HG02973 (cell line): ENCODE measurements around the gene TLCD2.
"Not testable (repeated sequence)": the region's sequence is repeated elsewhere in the genome, so short reads cannot be mapped to it uniquely, and the experiment has no call there.

ENCODE experiments used
- ATAC-seq: cut with Tn5 transposase; IDR thresholded peaks from one replicate; pipeline ENCODE4 v1.9.1; 2021; ENCODE audit warnings: moderate library complexity; ENCODE audit not compliant: unreplicated experiment

TLCD2 gene

GRCh38 chr17:1695365-1695764, 14.8 kb downstream of the TLCD2 start:
- ATAC-seq, result no peak

DNA sequence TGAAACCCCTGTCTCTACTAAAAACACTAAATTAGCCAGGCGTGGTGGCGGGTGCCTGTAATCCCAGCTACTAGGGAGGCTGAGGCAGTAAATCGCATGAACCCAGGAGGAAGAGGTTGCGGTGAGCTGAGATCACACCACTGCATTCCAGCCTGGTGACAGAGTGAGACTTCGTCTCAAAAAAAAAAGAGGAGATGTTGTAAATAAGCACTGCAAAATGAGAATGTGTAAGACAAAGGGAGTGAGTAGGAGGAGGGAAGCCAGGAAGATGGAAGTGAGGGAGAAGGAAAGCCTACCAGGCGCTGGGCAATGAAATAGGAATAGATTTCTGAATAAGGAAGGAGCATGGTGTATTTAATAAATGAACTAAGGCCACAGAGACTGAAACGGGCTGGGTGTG, 16.8 kb downstream of the TLCD2 start:
- ATAC-seq, result no peak

DNA sequence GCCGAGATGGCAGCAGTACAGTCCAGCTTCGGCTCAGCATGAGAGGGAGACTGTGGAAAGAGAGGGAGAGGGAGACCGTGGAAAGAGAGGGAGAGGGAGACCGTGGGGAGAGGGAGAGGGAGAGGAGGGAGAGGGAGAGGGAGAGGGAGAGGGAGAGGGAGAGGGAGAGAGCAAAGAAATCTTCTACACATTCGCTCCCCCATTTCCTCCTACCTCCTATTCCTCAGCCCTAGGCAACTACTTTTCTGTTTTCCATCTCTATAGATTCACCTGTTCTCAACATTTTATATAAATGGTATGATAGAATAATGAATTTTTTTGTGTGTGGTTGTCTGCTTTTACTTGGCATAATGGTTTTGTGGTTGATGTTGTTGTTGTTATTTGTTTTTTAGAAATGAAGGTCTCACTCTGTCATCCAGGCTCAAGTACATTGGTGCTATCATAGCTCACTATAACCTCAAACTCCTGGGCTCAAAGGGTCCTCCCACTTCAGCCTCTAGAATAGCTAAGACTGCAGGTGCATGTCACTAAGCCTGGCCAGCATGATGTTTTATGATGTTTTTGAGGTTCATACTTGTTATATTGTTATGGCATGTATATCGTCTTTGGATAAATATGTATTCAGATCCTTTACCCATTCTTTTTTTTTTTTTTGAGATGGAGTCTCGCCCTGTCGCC, 19.5 kb downstream of the TLCD2 start:
- ATAC-seq, result no peak

DNA sequence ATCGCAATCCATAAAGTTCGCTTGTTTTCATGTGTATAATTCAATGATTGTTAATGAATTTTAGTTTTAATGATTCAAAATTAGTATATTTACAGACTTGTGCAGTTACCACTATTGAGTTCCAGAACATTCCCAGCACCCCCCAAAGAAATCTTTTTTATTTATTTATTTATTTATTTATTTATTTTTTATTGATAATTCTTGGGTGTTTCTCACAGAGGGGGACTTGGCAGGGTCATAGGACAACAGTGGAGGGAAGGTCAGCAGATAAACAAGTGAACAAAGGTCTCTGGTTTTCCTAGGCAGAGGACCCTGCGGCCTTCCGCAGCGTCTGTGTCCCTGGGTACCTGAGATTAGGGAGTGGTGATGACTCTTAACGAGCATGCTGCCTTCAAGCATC, 21.8 kb downstream of the TLCD2 start:
- ATAC-seq, result not testable (repeated sequence)

GRCh38 chr17:1686086-1686485, 24.1 kb downstream of the TLCD2 start:
- no peak for ATAC-seq

GRCh38 chr17:1684378-1685189, 25.6 kb downstream of the TLCD2 start, which contains the start of gene PRPF8:
Gene PRPF8 (minus strand): TSS chr17:1684867. CDS start chr17:1684571, 296 bp downstream.
- peak; percentile 94 for ATAC-seq

DNA sequence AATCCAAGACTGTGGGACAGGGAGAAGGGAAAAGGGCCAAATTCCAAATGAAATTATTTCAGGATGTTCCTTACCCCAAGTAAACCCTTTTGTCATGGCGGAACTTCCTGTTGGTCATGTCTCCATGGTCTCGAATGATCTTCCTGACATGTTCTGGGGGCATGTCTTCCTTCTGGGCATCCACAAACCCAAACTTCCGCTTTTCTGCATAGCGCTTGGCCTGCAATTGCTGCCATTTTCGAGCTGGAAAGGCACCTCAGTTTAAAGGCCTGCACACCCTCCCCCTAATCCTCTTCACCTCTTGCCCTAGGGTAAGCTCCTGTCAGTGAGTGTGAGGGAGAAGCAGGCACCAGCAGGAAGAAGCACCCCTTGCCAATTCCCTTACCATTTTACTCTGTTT, 26.7 kb downstream of the TLCD2 start:
- ATAC-seq, result no peak

DNA sequence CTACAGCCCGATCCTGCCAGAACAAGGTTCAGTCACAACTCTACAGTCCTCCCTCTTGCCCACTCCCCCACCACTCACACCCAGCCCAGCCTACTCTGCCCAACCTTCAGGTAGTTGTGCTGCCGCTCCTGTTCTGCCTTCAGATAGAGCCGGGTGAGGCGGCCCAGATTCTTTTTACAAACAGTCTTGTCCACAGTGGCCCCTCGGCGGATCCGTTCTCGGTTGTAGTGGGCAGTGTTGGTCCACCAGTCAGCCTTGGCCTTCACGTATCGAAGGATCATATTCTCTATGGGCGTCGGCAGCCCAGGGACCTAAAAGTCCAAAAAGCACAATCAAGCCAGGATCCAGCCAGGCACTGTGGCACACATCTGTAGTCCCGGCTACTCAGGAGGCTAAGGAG, 33.8 kb downstream of the TLCD2 start:
- ATAC-seq, result no peak

GRCh38 chr17:1673041-1673785, 37.0 kb downstream of the TLCD2 start:
- ATAC-seq, result no peak

GRCh38 chr17:1663934-1664333, 46.2 kb downstream of the TLCD2 start:
- ATAC-seq, result not testable (repeated sequence)

DNA sequence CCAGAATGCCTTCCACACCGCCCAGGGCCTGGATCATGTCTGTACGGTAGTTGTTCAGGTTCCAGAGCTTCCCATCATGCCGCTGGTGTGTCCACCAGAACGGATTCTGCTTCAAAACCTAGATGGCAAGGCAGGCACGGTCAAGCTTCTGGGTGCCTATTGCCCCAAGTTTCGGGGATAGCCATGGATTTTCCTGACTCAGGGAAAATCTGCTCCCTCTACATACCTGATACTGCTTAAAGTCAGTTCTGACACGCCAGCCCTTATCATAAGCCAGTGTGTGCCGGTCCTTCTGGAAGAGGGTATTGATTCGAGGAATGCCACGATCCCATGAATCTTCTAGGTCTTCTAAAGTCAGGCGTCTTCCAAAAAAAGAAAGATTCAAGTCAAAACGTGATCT, 49.1 kb downstream of the TLCD2 start:
- ATAC-seq, result no peak

- no peak for ATAC-seq
These were observed 52.1 kb downstream of the TLCD2 start for GRCh38 chr17:1658100-1658499.

DNA sequence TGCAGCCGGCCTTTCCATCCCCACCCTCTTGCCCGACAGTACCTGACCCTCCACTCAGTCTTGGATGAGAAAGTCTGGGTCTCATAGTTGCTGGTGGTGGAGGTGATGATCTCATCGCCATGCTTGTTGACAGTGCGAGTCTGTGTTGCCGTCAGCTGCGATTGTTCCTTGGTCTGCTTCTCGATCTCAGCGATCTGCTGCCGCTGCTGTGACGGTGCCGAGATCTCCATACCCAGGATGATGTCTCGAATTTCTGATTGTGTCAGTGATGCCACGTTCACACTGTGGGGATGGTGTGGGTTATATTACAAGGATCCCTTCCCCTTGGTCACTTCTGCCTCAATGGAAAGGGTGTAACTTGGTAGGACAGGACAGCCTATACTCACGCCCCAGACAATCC, 56.4 kb downstream of the TLCD2 start:
- no peak for ATAC-seq

- ATAC-seq, result not testable (repeated sequence)
These were observed 57.4 kb downstream of the TLCD2 start for GRCh38 chr17:1652794-1653193.
